CD14-positive monocyte (primary cell): ENCODE measurements around the gene PTPRQ. TPM values are rescaled to one million over a fixed set of nuclear protein-coding genes. Genes with fewer than 3 reads are reported as not detected.

Experiments used
- DNase-seq, 3 donors: peaks; one replicate each; pipeline ENCODE4 v3.0.0-alpha.2; 2011 to 2022
- H2AFZ ChIP-seq: 2 replicates; pipeline ENCODE4 v1.6.0; 2012; ENCODE audit warnings: mild to moderate bottlenecking, low read depth, low read length, inconsistent platforms; ENCODE audit not compliant: insufficient read depth, poor library complexity, severe bottlenecking
- H3K27ac ChIP-seq, 2 donors: 1 replicate in 1 of 2; 2 replicates in 1 of 2; pipeline ENCODE4 v1.5.1; 2012 to 2013; ENCODE audit warnings: low read length in 2 of 2, control low read depth in 1 of 2, inconsistent platforms in 1 of 2, low read depth in 1 of 2, mild to moderate bottlenecking in 1 of 2
- H3K27me3 ChIP-seq, 2 donors: one replicate each; pipeline versions ENCODE4 v1.6.0 to v1.6.1; 2011 to 2013; ENCODE audit warnings: low read length in 2 of 2; ENCODE audit not compliant: control insufficient read depth in 2 of 2, insufficient read depth in 2 of 2
- H3K36me3 ChIP-seq, 2 donors: replicated peaks in 1 of 2; 1 replicate in 1 of 2; 2 replicates in 1 of 2; pipeline versions ENCODE4 v1.5.1 to v1.6.1; 2012 to 2013; ENCODE audit warnings: low read length in 2 of 2, control low read depth in 1 of 2, inconsistent platforms in 1 of 2, mild to moderate bottlenecking in 1 of 2; ENCODE audit not compliant: insufficient read depth in 2 of 2, control insufficient read depth in 1 of 2
- H3K4me1 ChIP-seq, 2 donors: 1 replicate in 1 of 2; 2 replicates in 1 of 2; pipeline versions ENCODE4 v1.5.1 to v1.6.1; 2012 to 2013; ENCODE audit warnings: low read length in 2 of 2, control low read depth in 1 of 2, inconsistent platforms in 1 of 2, mild to moderate bottlenecking in 1 of 2, moderate library complexity in 1 of 2; ENCODE audit not compliant: insufficient read depth in 2 of 2, control insufficient read depth in 1 of 2
- H3K4me2 ChIP-seq: replicated peaks from 2 replicates; pipeline ENCODE3; 2012; ENCODE audit warnings: low read length, moderate library complexity, mild to moderate bottlenecking; ENCODE audit not compliant: poor library complexity, severe bottlenecking; ENCODE audit errors: extremely low read depth
- H3K4me3 ChIP-seq, 3 experiments: fragments of 200-600 bp in 1 of 3; sonication (generic) in 1 of 3; replicated peaks in 1 of 3; 1 replicate in 2 of 3; 2 replicates in 1 of 3; pipeline ENCODE4 v1.5.1; 2011 to 2013; ENCODE audit warnings: low read length in 3 of 3, mild to moderate bottlenecking in 3 of 3, control low read depth in 2 of 3, low read depth in 2 of 3, inconsistent platforms in 1 of 3, moderate library complexity in 1 of 3
- H3K79me2 ChIP-seq: 2 replicates; pipeline ENCODE4 v1.6.0; 2012; ENCODE audit warnings: mild to moderate bottlenecking, control low read depth, inconsistent platforms, low read length, moderate library complexity; ENCODE audit not compliant: insufficient read depth
- H3K9ac ChIP-seq: 2 replicates; pipeline ENCODE4 v1.6.0; 2017; ENCODE audit warnings: low read length, mild to moderate bottlenecking; ENCODE audit not compliant: insufficient read depth, poor library complexity, severe bottlenecking
- H3K9me3 ChIP-seq, 2 donors: replicated peaks in 1 of 2; 1 replicate in 1 of 2; 2 replicates in 1 of 2; pipeline versions ENCODE4 v1.5.1 to v1.6.1; 2012 to 2013; ENCODE audit warnings: low read length in 2 of 2, control low read depth in 1 of 2; ENCODE audit not compliant: control insufficient read depth in 1 of 2, insufficient read depth in 1 of 2
- H4K20me1 ChIP-seq: 2 replicates; pipeline ENCODE4 v1.6.0; 2012; ENCODE audit warnings: mild to moderate bottlenecking, low read length, control low read depth, moderate library complexity; ENCODE audit not compliant: insufficient read depth
- H3K27ac Mint-ChIP-seq, 7 donors: one replicate each; pipeline ENCODE4 v1.8.0; 2020; ENCODE audit warnings: mild to moderate bottlenecking in 7 of 7, mixed read lengths in 7 of 7, moderate library complexity in 6 of 7, inconsistent platforms in 2 of 7
- H3K27me3 Mint-ChIP-seq, 3 donors: one replicate each; pipeline ENCODE4 v1.8.0; 2021 to 2022; ENCODE audit warnings: low read depth in 3 of 3, mild to moderate bottlenecking in 3 of 3, mixed read lengths in 3 of 3, moderate library complexity in 3 of 3, inconsistent platforms in 1 of 3
- H3K36me3 Mint-ChIP-seq, 2 donors: one replicate each; pipeline ENCODE4 v1.8.0; 2020; ENCODE audit warnings: mixed read lengths in 2 of 2, inconsistent platforms in 1 of 2, mild to moderate bottlenecking in 1 of 2
- H3K4me1 Mint-ChIP-seq: one replicate; pipeline ENCODE4 v1.8.0; 2020; ENCODE audit warnings: mild to moderate bottlenecking, mixed read lengths
- H3K4me3 Mint-ChIP-seq, 2 donors: one replicate each; pipeline ENCODE4 v1.8.0; 2020; ENCODE audit warnings: mild to moderate bottlenecking in 2 of 2, mixed read lengths in 2 of 2, moderate library complexity in 1 of 2
- H3K9me3 Mint-ChIP-seq, 7 donors: one replicate each; pipeline ENCODE4 v1.8.0; 2020 to 2022; ENCODE audit warnings: mixed read lengths in 7 of 7, mild to moderate bottlenecking in 6 of 7, moderate library complexity in 6 of 7, inconsistent platforms in 2 of 7
- CTCF ChIP-seq: fragments of 200-600 bp; IDR thresholded peaks from one replicate; pipeline ENCODE4 v1.8.0; 2022; ENCODE audit warnings: antibody characterized with exemption, mild to moderate bottlenecking
- WGBS: methylation state at CpG from one replicate; pipeline ENCODE4 v1.1.5; 2013; ENCODE audit warnings: missing lambda C conversion rate; ENCODE audit not compliant: insufficient coverage; 5-methylcytosine and 5-hydroxymethylcytosine counted together
- intact Hi-C, 2 donors: fragments of 100-400 bp; cut with micrococcal nuclease; formaldehyde crosslinking; loops; one replicate each; pipeline versions ENCODE4 v1.15.0 to v1.15.1; 2023
- polyA plus RNA-seq, 3 donors: library from polyadenylated mRNA; depleted of rRNA in 1 of 3; unstranded in 2 of 3; stranded (reverse) in 1 of 3; fragments of 300-500 nt in 2 of 3; fragments of >200 nt in 1 of 3; fragmentation: Illumina TruSeq in 2 of 3; gene quantifications; 1 replicate in 2 of 3; 2 replicates in 1 of 3; pipeline ENCODE4 v1.2.3, GENCODE V29; 2012 to 2021

The PTPRQ gene
- polyA plus RNA-seq, 3 donors = not detected

DNA sequence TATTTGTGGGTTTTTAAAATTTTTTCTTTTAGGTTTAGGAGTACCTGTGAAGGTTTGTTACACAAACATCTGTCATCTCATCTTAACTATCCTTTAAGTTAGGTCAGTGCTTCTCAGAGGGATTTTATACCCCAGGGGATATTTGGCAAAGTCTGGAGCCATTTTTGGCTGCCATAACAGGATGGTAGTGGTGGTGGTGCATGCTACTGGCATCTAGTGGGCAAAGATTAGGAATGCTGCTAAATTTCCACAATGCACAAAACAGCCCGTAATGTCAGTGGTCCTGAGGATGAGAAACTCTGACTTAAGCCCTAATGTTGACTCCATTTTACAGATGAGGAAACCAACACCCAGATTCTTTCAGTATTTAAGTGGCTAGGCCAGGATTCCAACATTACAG lies 178.2 kb downstream of the PTPRQ start:
- Histone ChIP-seq H3K4me1 (no peaks in the 10 kb centered on the region), H2AFZ (no peak overlapping the region), H3K4me3 (no peak overlapping the region), H3K4me2 (no peak overlapping the region), H3K9me3 (no peaks in the 10 kb centered on the region), H3K79me2 (no peaks in the 10 kb centered on the region), H3K27ac (no peak overlapping the region), H3K27me3 (no peaks in the 10 kb centered on the region), H3K9ac (no peak overlapping the region), H3K36me3 (no peaks in the 10 kb centered on the region), H4K20me1 (no peaks in the 10 kb centered on the region)
- no peaks in the 10 kb centered on the region for H3K4me1 Mint-ChIP-seq
- no peaks in the 10 kb centered on the region for H3K36me3 Mint-ChIP-seq
- no peak overlapping the region for H3K4me3 Mint-ChIP-seq
- H3K27ac Mint-ChIP-seq = no peak overlapping the region
- intact Hi-C loops = no loop called here
- TF ChIP-seq CTCF = no peak
- H3K27me3 Mint-ChIP-seq = no peaks in the 10 kb centered on the region
- no peak for DNase-seq
- WGBS = no CpG with 5 or more reads among the region's 1 CpG
- peaks cover 0 to 2% (median 0%) of the 10 kb centered on the region in 7 donors for H3K9me3 Mint-ChIP-seq

DNA sequence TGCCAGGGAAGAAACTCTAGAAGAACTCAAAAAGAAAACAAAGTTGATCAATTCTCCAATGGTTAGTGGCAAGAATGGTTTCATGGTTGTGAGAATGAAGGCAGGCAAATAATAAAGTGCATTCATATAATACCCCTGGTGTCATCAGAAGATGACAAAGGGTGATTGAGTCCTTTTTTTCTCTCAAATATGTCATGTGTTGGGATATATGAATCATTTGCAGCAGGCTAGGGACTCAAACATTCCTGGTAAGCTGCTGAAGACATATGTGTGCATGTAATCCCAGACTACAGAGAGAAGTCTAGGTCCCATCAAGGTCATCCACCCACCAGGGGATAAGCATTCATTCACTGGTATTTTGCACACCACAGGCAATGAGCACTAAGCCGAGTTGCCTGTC lies 181.0 kb downstream of the PTPRQ start:
- Histone ChIP-seq H3K27me3 (no peaks in the 10 kb centered on the region), H3K9ac (no peak overlapping the region), H2AFZ (no peak overlapping the region), H3K36me3 (no peaks in the 10 kb centered on the region), H3K4me3 (no peak overlapping the region), H3K4me1 (no peaks in the 10 kb centered on the region), H3K9me3 (no peaks in the 10 kb centered on the region), H3K79me2 (no peaks in the 10 kb centered on the region), H3K27ac (no peak overlapping the region), H3K4me2 (no peak overlapping the region), H4K20me1 (no peaks in the 10 kb centered on the region)
- no peak for DNase-seq
- intact Hi-C loops = no loop called here
- H3K4me1 Mint-ChIP-seq = no peaks in the 10 kb centered on the region
- no peak overlapping the region for H3K27ac Mint-ChIP-seq
- H3K36me3 Mint-ChIP-seq = no peaks in the 10 kb centered on the region
- peaks cover 0 to 2% (median 0%) of the 10 kb centered on the region in 7 donors for H3K9me3 Mint-ChIP-seq
- WGBS = no CpG with 5 or more reads among the region's 1 CpG
- TF ChIP-seq CTCF = no peak
- H3K4me3 Mint-ChIP-seq = no peak overlapping the region
- H3K27me3 Mint-ChIP-seq = peaks cover 0 to 2% (median 0%) of the 10 kb centered on the region in 3 donors
